Activated CD8-positive, alpha-beta memory T cell treated with anti-CD3 and anti-CD28 coated beads, Interleukin-2, amount 10 ng/mL, durations not matched to agents 7 days and 5 days (primary cell): ENCODE results near the gene TNS1. TPM values are rescaled to one million over a fixed set of nuclear protein-coding genes. Genes with fewer than 3 reads are reported as not detected.
A peak's percentile ranks its signal among the peaks of the same experiment; 100 is the strongest.

Source experiments
- ATAC-seq: fragments of 150-1000 bp; cut with Tn5 transposase; one replicate; pipeline ENCODE4 v1.10.0; 2021; ENCODE audit warnings: moderate library complexity
- CTCF ChIA-PET: fragments of 350-600 bp; sonication (Branson Sonifier 250); formaldehyde crosslinking; loops from one replicate; lab custom pipeline; 2021; ENCODE audit warnings: antibody characterized with exemption; lab: Charles Lee
- DNase-seq: peaks from one replicate; pipeline ENCODE4 v3.0.0-alpha.2; 2020
- H3K27ac Mint-ChIP-seq: one replicate; pipeline ENCODE4 v1.8.0; 2021; ENCODE audit warnings: mild to moderate bottlenecking, mixed read lengths
- H3K27me3 Mint-ChIP-seq: one replicate; pipeline ENCODE4 v1.8.0; 2021; ENCODE audit warnings: mixed read lengths
- H3K36me3 Mint-ChIP-seq: one replicate; pipeline ENCODE4 v1.8.0; 2021; ENCODE audit warnings: mild to moderate bottlenecking, mixed read lengths
- H3K4me1 Mint-ChIP-seq: one replicate; pipeline ENCODE4 v1.8.0; 2021; ENCODE audit warnings: mixed read lengths
- H3K4me3 Mint-ChIP-seq: one replicate; pipeline ENCODE4 v1.8.0; 2021; ENCODE audit warnings: mild to moderate bottlenecking, moderate library complexity, mixed read lengths
- H3K9me3 Mint-ChIP-seq: one replicate; pipeline ENCODE4 v1.8.0; 2022; ENCODE audit warnings: low read depth, mixed read lengths
- total RNA-seq, 2 experiments: library from RNA; stranded (reverse); gene quantifications; one replicate each; pipeline ENCODE4 v1.2.3, GENCODE V29; 2021

TNS1 gene
- total RNA-seq, 2 experiments from 2014 or later, result 1.4 to 4.4 TPM

DNA sequence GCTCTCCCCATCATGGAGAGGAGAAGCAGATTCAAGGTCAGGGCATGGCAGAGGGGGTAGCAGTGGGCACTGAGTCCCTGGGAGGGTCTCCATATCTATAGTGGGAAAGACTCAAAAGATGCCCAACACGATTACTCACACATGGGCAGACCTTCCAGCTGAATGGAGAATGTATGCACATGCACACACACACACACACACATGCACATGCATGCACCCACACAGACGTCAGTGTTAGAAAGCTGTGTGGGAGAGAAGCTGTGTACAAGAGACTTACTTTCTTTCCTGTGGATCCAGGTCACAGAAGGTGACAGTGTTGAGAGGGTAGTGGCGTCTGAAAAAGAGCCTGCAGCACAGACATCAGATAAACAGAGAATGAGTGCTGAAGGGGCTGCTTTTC, 194.5 kb downstream of the TNS1 start:
- no peak for ATAC-seq
- Mint-ChIP-seq H3K4me1 (peaks cover 2% of the 10 kb centered on the region), H3K4me3 (no peak overlapping the region), H3K27ac (no peak overlapping the region), H3K9me3 (peaks cover 4% of the 10 kb centered on the region), H3K27me3 (no peaks in the 10 kb centered on the region), H3K36me3 (peaks cover 3% of the 10 kb centered on the region)
- CTCF ChIA-PET, result interaction anchor here (0.6 kb wide), 1 partner anchor 158 kb away, joined by 3 read pairs; no protein-coding TSS in a partner anchor
- DNase-seq, result no peak

DNA sequence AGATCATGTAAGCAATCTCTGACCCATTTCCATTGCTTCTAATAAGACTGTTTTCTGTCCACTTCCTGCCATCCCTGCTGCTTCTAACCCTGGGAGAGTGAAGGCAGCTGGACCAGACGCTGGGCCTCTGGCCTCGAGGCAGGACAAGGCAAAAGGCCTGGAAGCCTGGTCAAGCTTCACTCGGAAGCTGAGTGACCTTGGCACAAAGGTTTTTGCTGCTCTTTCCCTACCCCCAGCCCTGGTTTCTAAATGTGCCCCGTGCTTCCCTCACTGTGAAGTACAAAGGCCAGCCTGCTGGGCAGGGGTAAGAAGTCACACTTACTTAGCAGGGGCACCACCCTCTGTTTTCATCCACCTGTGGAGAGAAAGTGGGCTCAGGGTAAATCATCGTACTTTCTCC, 195.0 kb downstream of the TNS1 start:
- no peak for DNase-seq
- no peaks in the 10 kb centered on the region for H3K27me3 Mint-ChIP-seq
- peaks cover 4% of the 10 kb centered on the region for H3K9me3 Mint-ChIP-seq
- no peak overlapping the region for H3K4me3 Mint-ChIP-seq
- peaks cover 3% of the 10 kb centered on the region for H3K36me3 Mint-ChIP-seq
- H3K27ac Mint-ChIP-seq, result no peak overlapping the region
- peaks cover 2% of the 10 kb centered on the region for H3K4me1 Mint-ChIP-seq
- CTCF ChIA-PET, result interaction anchor here (0.6 kb wide), 1 partner anchor 159 kb away, joined by 3 read pairs; no protein-coding TSS in a partner anchor
- ATAC-seq, result no peak

DNA sequence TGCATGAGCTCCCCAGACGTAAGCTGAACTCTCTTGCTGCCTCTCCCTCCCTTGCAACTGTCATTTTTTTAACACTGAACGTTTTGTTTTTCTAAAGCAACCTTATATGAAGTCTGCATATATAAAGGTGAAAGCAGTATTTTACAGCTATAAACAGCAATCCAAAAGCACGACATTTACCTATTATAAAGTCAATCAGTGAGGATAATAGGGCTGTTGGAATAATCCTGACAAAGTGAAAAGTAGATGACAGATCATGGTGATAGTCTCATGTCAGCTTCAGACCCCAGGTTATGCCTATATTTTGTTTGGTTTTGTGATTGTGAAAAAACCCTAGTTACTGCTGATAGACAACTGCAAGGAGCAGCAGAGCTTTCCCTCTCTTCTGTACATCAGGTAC, 195.8 kb downstream of the TNS1 start:
- no peaks in the 10 kb centered on the region for H3K27me3 Mint-ChIP-seq
- no peak overlapping the region for H3K4me3 Mint-ChIP-seq
- H3K27ac Mint-ChIP-seq, result no peak overlapping the region
- H3K4me1 Mint-ChIP-seq, result peaks cover 2% of the 10 kb centered on the region
- DNase-seq, result no peak
- peaks cover 4% of the 10 kb centered on the region for H3K9me3 Mint-ChIP-seq
- H3K36me3 Mint-ChIP-seq, result peaks cover 3% of the 10 kb centered on the region
- no peak for ATAC-seq
- CTCF ChIA-PET, result no interaction called here

- Mint-ChIP-seq H3K9me3 (peaks cover 4% of the 10 kb centered on the region), H3K27me3 (no peaks in the 10 kb centered on the region)
- no peak for ATAC-seq
These were observed 196.4 kb downstream of the TNS1 start for GRCh38 chr2:217806482-217806765.

DNA sequence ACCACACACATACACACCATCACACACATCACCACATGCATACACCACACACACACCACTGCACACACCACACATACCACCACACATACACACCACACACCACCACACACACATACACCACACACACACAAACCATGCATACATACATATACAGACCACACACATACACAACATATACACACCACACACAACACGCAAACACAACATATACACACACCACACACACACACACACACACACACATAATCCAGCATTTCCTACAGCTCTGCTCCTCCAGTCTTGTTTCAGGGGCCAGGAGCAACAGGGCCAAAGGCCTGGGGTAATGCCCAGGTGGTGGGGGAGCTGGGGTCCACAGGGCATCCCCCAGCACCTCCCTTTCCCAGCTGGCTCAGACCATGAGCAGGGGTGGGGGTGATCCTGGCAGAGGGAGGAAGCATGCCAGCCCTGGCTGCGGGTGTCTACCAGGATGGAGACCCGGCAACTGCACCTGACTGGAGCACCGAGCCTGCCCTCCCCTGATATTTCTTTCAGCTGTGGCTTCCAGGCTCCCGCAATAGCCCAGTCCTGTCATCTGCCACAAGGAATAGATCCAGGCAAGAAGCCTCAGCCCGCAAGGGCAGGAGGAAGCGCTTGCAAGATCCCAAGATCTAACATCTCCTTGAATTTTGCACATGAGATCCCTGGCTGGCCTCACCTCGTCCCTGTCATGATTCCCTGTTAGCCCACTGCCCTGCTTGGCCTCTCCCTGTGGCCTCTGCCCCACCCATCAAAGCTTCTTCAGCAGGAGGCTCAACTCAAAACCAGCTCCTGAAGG, 196.9 kb downstream of the TNS1 start:
- no peaks in the 10 kb centered on the region for H3K27me3 Mint-ChIP-seq
- H3K9me3 Mint-ChIP-seq, result peaks cover 4% of the 10 kb centered on the region
- no peak overlapping the region for H3K4me3 Mint-ChIP-seq
- peaks cover 2% of the 10 kb centered on the region for H3K4me1 Mint-ChIP-seq
- no peak overlapping the region for H3K27ac Mint-ChIP-seq
- peaks cover 3% of the 10 kb centered on the region for H3K36me3 Mint-ChIP-seq
- DNase-seq (no peak), ATAC-seq (no peak)
- CTCF ChIA-PET, result interaction anchor here (1.2 kb wide), 1 partner anchor 20 kb away, joined by 3 read pairs; no protein-coding TSS in a partner anchor

More at GRCh38 chr2:217806482-217806765, 196.4 kb downstream of the TNS1 start:
- Mint-ChIP-seq H3K4me3 (no peak overlapping the region), H3K27ac (no peak overlapping the region), H3K4me1 (peaks cover 2% of the 10 kb centered on the region), H3K36me3 (peaks cover 3% of the 10 kb centered on the region)
- DNase-seq, result no peak
- CTCF ChIA-PET, result no interaction called here

GRCh38 chr2:217804791-217805667, 197.8 kb downstream of the TNS1 start:
- peaks cover 3% of the 10 kb centered on the region for H3K36me3 Mint-ChIP-seq
- CTCF ChIA-PET, result interaction anchor here (0.8 to 1.2 kb wide), 2 partner anchors 16 to 19 kb away, joined by 3 read pairs; no protein-coding TSS in a partner anchor
- DNase-seq (no peak), ATAC-seq (peak; percentile 27)
- H3K27me3 Mint-ChIP-seq, result no peaks in the 10 kb centered on the region
- H3K9me3 Mint-ChIP-seq, result peaks cover 4% of the 10 kb centered on the region
- no peak overlapping the region for H3K27ac Mint-ChIP-seq
- no peak overlapping the region for H3K4me3 Mint-ChIP-seq
- peaks cover 2% of the 10 kb centered on the region for H3K4me1 Mint-ChIP-seq

DNA sequence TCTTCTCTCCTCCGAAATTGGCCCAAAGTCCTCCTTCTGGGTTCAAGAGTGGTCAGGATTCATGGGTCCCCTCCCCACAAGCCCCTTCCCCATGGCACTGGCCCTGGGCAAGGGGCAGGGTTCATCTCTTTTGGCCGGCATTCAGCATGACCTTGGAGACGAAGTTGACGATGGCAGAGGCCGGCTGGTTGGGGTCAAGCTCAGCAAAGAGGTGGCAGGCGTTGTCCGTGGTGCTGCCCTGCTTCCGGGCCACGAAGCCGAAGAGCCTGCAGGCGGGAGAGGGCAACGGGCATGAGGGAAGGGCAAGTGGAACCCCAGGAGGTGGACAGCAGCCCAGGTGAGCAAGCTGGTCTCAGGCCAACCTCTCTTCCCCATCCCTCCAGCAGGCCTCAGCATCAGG, 198.5 kb downstream of the TNS1 start:
- no peak for ATAC-seq
- DNase-seq, result no peak
- Mint-ChIP-seq H3K27me3 (no peaks in the 10 kb centered on the region), H3K27ac (no peak overlapping the region), H3K9me3 (peaks cover 4% of the 10 kb centered on the region), H3K4me1 (peaks cover 2% of the 10 kb centered on the region), H3K36me3 (peaks cover 3% of the 10 kb centered on the region), H3K4me3 (no peak overlapping the region)
- CTCF ChIA-PET, result interaction anchor here (1.2 kb wide), 1 partner anchor 19 kb away, joined by 3 read pairs; no protein-coding TSS in a partner anchor

GRCh38 chr2:217803653-217803960, 199.2 kb downstream of the TNS1 start:
- CTCF ChIA-PET, result interaction anchor here (0.8 to 1.2 kb wide), 2 partner anchors 14 to 83 kb away, joined by 3 read pairs; no protein-coding TSS in a partner anchor
- DNase-seq, result no peak

DNA sequence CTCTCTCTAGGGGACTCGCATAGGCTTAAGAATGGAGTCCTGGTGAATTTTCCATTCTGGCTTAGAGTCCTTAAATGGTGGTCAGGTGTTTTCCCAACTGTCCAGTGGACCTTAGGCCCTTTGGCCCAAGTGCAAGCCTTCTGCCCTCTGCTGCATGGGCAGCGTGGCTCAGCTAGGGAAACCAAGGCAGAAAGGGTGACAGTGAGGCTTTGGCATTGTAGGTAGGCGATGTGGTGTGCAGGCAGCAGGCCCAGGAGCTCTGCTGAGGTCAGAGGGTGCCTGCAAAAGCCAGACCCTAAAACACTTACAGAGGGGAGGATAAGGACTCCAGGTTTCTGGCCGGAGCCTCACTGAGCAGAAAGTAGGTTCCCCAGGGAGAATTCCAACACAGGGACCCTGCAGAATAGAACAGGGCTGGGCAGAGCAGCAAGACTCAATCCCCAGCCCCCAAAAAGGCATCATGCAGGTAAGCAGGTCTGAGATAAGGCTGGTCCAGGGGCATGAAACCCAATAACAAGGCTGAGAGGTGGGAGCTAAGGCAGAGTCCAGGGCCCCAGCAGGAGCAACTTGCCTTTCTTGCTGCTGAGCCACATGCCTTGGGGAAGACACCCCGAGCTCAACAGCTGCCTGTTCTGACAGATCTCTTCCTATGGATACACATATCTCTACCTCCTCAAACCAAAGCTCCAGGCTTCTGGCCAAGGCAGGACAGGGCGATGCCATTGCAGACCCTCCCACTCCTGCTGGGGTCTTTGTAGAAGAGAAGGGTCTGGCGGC, 199.7 kb downstream of the TNS1 start:
- H3K36me3 Mint-ChIP-seq, result peaks cover 3% of the 10 kb centered on the region
- H3K4me1 Mint-ChIP-seq, result peaks cover 6% of the 10 kb centered on the region
- no peak overlapping the region for H3K4me3 Mint-ChIP-seq
- ATAC-seq (no peak), DNase-seq (no peak)
- no peaks in the 10 kb centered on the region for H3K27me3 Mint-ChIP-seq
- peaks cover 4% of the 10 kb centered on the region for H3K9me3 Mint-ChIP-seq
- CTCF ChIA-PET, result interaction anchor here (0.8 to 1.2 kb wide), 2 partner anchors 14 to 84 kb away, joined by 3 read pairs; no protein-coding TSS in a partner anchor
- H3K27ac Mint-ChIP-seq, result no peak overlapping the region

More at GRCh38 chr2:217803653-217803960, 199.2 kb downstream of the TNS1 start:
- ATAC-seq, result no peak
- Mint-ChIP-seq H3K27me3 (no peaks in the 10 kb centered on the region), H3K4me1 (peaks cover 6% of the 10 kb centered on the region), H3K27ac (no peak overlapping the region), H3K9me3 (peaks cover 4% of the 10 kb centered on the region), H3K4me3 (no peak overlapping the region), H3K36me3 (peaks cover 3% of the 10 kb centered on the region)

- Mint-ChIP-seq H3K36me3 (peaks cover 3% of the 10 kb centered on the region), H3K9me3 (peaks cover 4% of the 10 kb centered on the region), H3K27ac (no peak overlapping the region), H3K4me3 (no peak overlapping the region), H3K4me1 (peaks cover 6% of the 10 kb centered on the region), H3K27me3 (no peaks in the 10 kb centered on the region)
- no peak for DNase-seq
- CTCF ChIA-PET, result no interaction called here
- no peak for ATAC-seq
These were observed 200.5 kb downstream of the TNS1 start for GRCh38 chr2:217802266-217802665.

DNA sequence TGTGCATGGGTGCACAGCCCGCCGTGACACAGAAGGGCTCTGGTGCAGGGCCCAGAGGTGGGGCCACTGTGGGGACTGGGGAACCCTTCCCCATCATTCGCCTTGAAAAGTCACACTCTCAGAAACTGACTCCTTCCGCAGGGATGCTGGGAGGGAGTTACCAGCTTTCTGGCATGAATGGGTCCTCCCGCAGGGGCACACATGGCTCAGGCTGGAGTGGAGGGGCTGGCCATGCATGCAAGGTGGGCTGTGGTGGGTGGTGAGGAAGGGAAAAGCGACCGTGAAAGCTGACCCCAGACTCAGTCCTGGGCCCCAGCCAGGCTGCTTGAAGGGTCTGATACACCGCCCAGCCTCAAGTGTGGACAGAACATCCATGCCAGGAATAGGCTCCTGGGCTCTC, 201.1 kb downstream of the TNS1 start:
- Mint-ChIP-seq H3K27me3 (no peaks in the 10 kb centered on the region), H3K36me3 (peaks cover 3% of the 10 kb centered on the region), H3K9me3 (peaks cover 4% of the 10 kb centered on the region), H3K27ac (no peak overlapping the region), H3K4me3 (no peak overlapping the region), H3K4me1 (peaks cover 7% of the 10 kb centered on the region)
- no peak for ATAC-seq
- no peak for DNase-seq
- CTCF ChIA-PET, result no interaction called here

- Mint-ChIP-seq H3K9me3 (peaks cover 4% of the 10 kb centered on the region), H3K4me3 (no peak overlapping the region), H3K27ac (no peak overlapping the region), H3K27me3 (no peaks in the 10 kb centered on the region), H3K36me3 (peaks cover 3% of the 10 kb centered on the region), H3K4me1 (peaks cover 7% of the 10 kb centered on the region)
- CTCF ChIA-PET, result interaction anchor here (4.1 kb wide), 1 partner anchor 12 kb away, joined by 30 read pairs; no protein-coding TSS in a partner anchor
- no peak for ATAC-seq
- no peak for DNase-seq
These were observed 201.7 kb downstream of the TNS1 start for GRCh38 chr2:217801115-217801531.
